ENCODE data around the gene SNX5. TPM values are rescaled to one million over a fixed set of nuclear protein-coding genes. Genes with fewer than 3 reads are reported as not detected.

The SNX5 gene
- total and polyA plus RNA-seq, 2 of the 13 experiments (the other 11 are each of a cell fraction or from before 2014, with no cell fraction given): 664 to 1,040 TPM

GRCh38 chr20:17896771-17897369 lies 71.7 kb downstream of the SNX5 start (continued):
- TF ChIP-seq ZSCAN5A (CRISPR knock-in tag; IDR thresholded peaks at IDR 0.05; ENCODE audit: borderline replicate concordance) (no peak), CENPBD1 (CRISPR knock-in tag; IDR thresholded peaks at IDR 0.05; ENCODE audit: borderline replicate concordance, low read depth) (no peak), NFKBIZ (CRISPR knock-in tag; IDR thresholded peaks at IDR 0.05) (peak; percentile 91), CEBPZ (IDR thresholded peaks at IDR 0.05; ENCODE audit: low read length) (no peak), IRF2 (CRISPR knock-in tag; IDR thresholded peaks at IDR 0.05) (peak; percentile 96), ZNF83 (CRISPR knock-in tag; IDR thresholded peaks at IDR 0.05; ENCODE audit: borderline replicate concordance) (no peak), ZNF776 (CRISPR knock-in tag; IDR thresholded peaks at IDR 0.05) (no peak), ZNF274 (CRISPR knock-in tag; IDR thresholded peaks at IDR 0.05) (no peak), ZNF572 (CRISPR knock-in tag; IDR thresholded peaks at IDR 0.05) (no peak), NKX3-1 (CRISPR knock-in tag; IDR thresholded peaks at IDR 0.05) (peak; percentile 85), ZNF724P (CRISPR knock-in tag; IDR thresholded peaks at IDR 0.05; ENCODE audit: borderline replicate concordance) (no peak), ZNF569 (CRISPR knock-in tag; IDR thresholded peaks at IDR 0.05; ENCODE audit: borderline replicate concordance) (no peak), ZNF737 (CRISPR knock-in tag; IDR thresholded peaks at IDR 0.05; ENCODE audit: borderline replicate concordance) (no peak), ZBTB39 (CRISPR knock-in tag; IDR thresholded peaks at IDR 0.05) (no peak), NFRKB (IDR thresholded peaks at IDR 0.05) (no peak), ZNF609 (CRISPR knock-in tag; IDR thresholded peaks at IDR 0.05; ENCODE audit: borderline replicate concordance) (peak; percentile 96), ZBTB1 (CRISPR knock-in tag; IDR thresholded peaks at IDR 0.05; ENCODE audit: borderline replicate concordance) (no peak), MXI1 (IDR thresholded peaks at IDR 0.05; ENCODE audit: borderline replicate concordance, low read depth, low read length) (peak; percentile 59; the same call in 1 of the 3 replicates)
